Lower lobe of right lung (tissue), 2 donors: ENCODE measurements around the gene MAP7. TPM values are rescaled to one million over a fixed set of nuclear protein-coding genes. Genes with fewer than 3 reads are reported as not detected.
"Not testable (repeated sequence)": the region's sequence is repeated elsewhere in the genome, so short reads cannot be mapped to it uniquely, and the experiment has no call there.

Experiments used
- ATAC-seq, 2 donors: fragments of 200-7000 bp; cut with Tn5 transposase; one replicate each; pipeline ENCODE4 v1.9.1; 2020 to 2022; ENCODE audit warnings: mild to moderate bottlenecking in 2 of 2, moderate library complexity in 2 of 2
- DNase-seq: peaks from one replicate; pipeline ENCODE4 v3.0.0-alpha.2; 2020
- H3K27ac ChIP-seq: fragments of 200-600 bp; one replicate; pipeline ENCODE4 v1.8.0; 2022
- H3K27me3 ChIP-seq: fragments of 200-600 bp; one replicate; pipeline ENCODE4 v1.8.0; 2022; ENCODE audit warnings: low read depth
- H3K36me3 ChIP-seq: fragments of 200-600 bp; one replicate; pipeline ENCODE4 v1.8.0; 2022; ENCODE audit warnings: mild to moderate bottlenecking
- H3K4me1 ChIP-seq: fragments of 200-600 bp; one replicate; pipeline ENCODE4 v1.8.0; 2022
- H3K4me3 ChIP-seq: fragments of 200-600 bp; one replicate; pipeline ENCODE4 v1.8.0; 2022; ENCODE audit warnings: mild to moderate bottlenecking
- H3K9me3 ChIP-seq: fragments of 200-600 bp; one replicate; pipeline ENCODE4 v1.8.0; 2022
- CTCF ChIP-seq: fragments of 200-600 bp; IDR thresholded peaks from one replicate; pipeline ENCODE4 v1.8.0; 2022; ENCODE audit warnings: antibody characterized with exemption, mild to moderate bottlenecking
- intact Hi-C: fragments of 100-400 bp; cut with DNase I; formaldehyde crosslinking; loops from one replicate; pipeline ENCODE4 v1.11.0; 2022
- total RNA-seq: library from RNA; stranded (reverse); fragmentation: NEBNext Ultra II Directional; extraction: Animal tissue kit (Norgen Biotek cat#: 25700); gene quantifications from one replicate; pipeline ENCODE4 v1.2.1, GENCODE V29; 2021
- donor health status: DM: no; HTN: yes; CAD: no; lungs with severe emphysema.

MAP7 gene
- total RNA-seq, 1 donor from 2014 or later: 18.3 TPM

- DNase-seq (no peak), ATAC-seq (peak in 1 of 2 donors; percentile 59)
- intact Hi-C loops: no loop called here
- TF ChIP-seq CTCF: no peak
- Histone ChIP-seq H3K4me3 (no peak overlapping the region), H3K9me3 (no peaks in the 10 kb centered on the region), H3K36me3 (peaks cover 66% of the 10 kb centered on the region), H3K27me3 (no peaks in the 10 kb centered on the region), H3K27ac (no peak overlapping the region), H3K4me1 (peaks cover 21% of the 10 kb centered on the region)
These were observed 42.9 kb upstream of the MAP7 start for GRCh38 chr6:136592930-136593673.

- H3K27me3 ChIP-seq: no peaks in the 10 kb centered on the region
- H3K36me3 ChIP-seq: peaks cover 67% of the 10 kb centered on the region
- DNase-seq (no peak), ATAC-seq (no peak)
- H3K4me3 ChIP-seq: no peak overlapping the region
- no peak for TF ChIP-seq CTCF
- H3K9me3 ChIP-seq: no peaks in the 10 kb centered on the region
- peaks cover 23% of the 10 kb centered on the region for H3K4me1 ChIP-seq
- intact Hi-C loops: no loop called here
- no peak overlapping the region for H3K27ac ChIP-seq
These were observed 41.4 kb upstream of the MAP7 start for GRCh38 chr6:136591617-136592016.

- H3K36me3 ChIP-seq: peaks cover 67% of the 10 kb centered on the region
These were observed 40.6 kb upstream of the MAP7 start for GRCh38 chr6:136590846-136591245.

GRCh38 chr6:136587527-136587926 is 37.3 kb upstream of the MAP7 start:
- no peaks in the 10 kb centered on the region for H3K9me3 ChIP-seq
- H3K4me1 ChIP-seq: peaks cover 11% of the 10 kb centered on the region
- no peak overlapping the region for H3K27ac ChIP-seq
- no peak for TF ChIP-seq CTCF
- intact Hi-C loops: no loop called here
- H3K27me3 ChIP-seq: no peaks in the 10 kb centered on the region
- no peak overlapping the region for H3K4me3 ChIP-seq
- DNase-seq (no peak), ATAC-seq (no peak)
- H3K36me3 ChIP-seq: peaks cover 68% of the 10 kb centered on the region

More at GRCh38 chr6:136590846-136591245, 40.6 kb upstream of the MAP7 start:
- DNase-seq, intact Hi-C loops, H3K27me3 ChIP-seq, ATAC-seq, H3K9me3 ChIP-seq, H3K4me3 ChIP-seq, H3K27ac ChIP-seq: not testable (repeated sequence)
- peaks cover 26% of the 10 kb centered on the region for H3K4me1 ChIP-seq

GRCh38 chr6:136586295-136586694 is 36.1 kb upstream of the MAP7 start:
- Histone ChIP-seq H3K4me3 (no peak overlapping the region), H3K4me1 (peaks cover 11% of the 10 kb centered on the region), H3K36me3 (peaks cover 64% of the 10 kb centered on the region), H3K9me3 (no peaks in the 10 kb centered on the region), H3K27me3 (no peaks in the 10 kb centered on the region), H3K27ac (peak overlapping the region; percentile 48)
- intact Hi-C loops: no loop called here
- DNase-seq (no peak), ATAC-seq (peak; percentile 30 to 33)
- no peak for TF ChIP-seq CTCF

- H3K9me3 ChIP-seq, ATAC-seq, DNase-seq, H3K27ac ChIP-seq, H3K4me3 ChIP-seq, H3K27me3 ChIP-seq, intact Hi-C loops: not testable (repeated sequence)
- peaks cover 64% of the 10 kb centered on the region for H3K36me3 ChIP-seq
- peaks cover 11% of the 10 kb centered on the region for H3K4me1 ChIP-seq
These were observed 35.3 kb upstream of the MAP7 start for GRCh38 chr6:136585523-136585922.

GRCh38 chr6:136584290-136584689 is 34.1 kb upstream of the MAP7 start:
- ATAC-seq, intact Hi-C loops, H3K9me3 ChIP-seq, H3K4me3 ChIP-seq, H3K27ac ChIP-seq, H3K27me3 ChIP-seq, DNase-seq: not testable (repeated sequence)
- Histone ChIP-seq H3K36me3 (peaks cover 64% of the 10 kb centered on the region), H3K4me1 (peaks cover 11% of the 10 kb centered on the region)
